Epithelial cell of proximal tubule (primary cell): ENCODE results near the gene GUSB. TPM values are rescaled to one million over a fixed set of nuclear protein-coding genes. Genes with fewer than 3 reads are reported as not detected.

ENCODE experiments used
- DNase-seq: peaks from one replicate; pipeline ENCODE4 v3.0.0-alpha.2; 2011; ENCODE audit warnings: low read depth
- H3K4me3 ChIP-seq: 2 replicates; pipeline ENCODE4 v1.5.1; 2011; ENCODE audit warnings: low read depth, mild to moderate bottlenecking, low read length
- total RNA-seq: library from RNA; depleted of rRNA; stranded (reverse); fragments of >200 nt; gene quantifications from 2 replicates; pipeline ENCODE4 v1.2.3, GENCODE V29; 2015
- TF ChIP-seq, protein P1 (sequence below): conservative IDR thresholded peaks from 2 replicates; pipeline ENCODE4 v1.5.1; 2012; ENCODE audit warnings: low read depth, mild to moderate bottlenecking, low read length

Gene GUSB
- total RNA-seq, 1 donor from 2014 or later: 12.1 TPM

- H3K4me3 ChIP-seq: no peak overlapping the region
- TF ChIP-seq, protein P1, sequence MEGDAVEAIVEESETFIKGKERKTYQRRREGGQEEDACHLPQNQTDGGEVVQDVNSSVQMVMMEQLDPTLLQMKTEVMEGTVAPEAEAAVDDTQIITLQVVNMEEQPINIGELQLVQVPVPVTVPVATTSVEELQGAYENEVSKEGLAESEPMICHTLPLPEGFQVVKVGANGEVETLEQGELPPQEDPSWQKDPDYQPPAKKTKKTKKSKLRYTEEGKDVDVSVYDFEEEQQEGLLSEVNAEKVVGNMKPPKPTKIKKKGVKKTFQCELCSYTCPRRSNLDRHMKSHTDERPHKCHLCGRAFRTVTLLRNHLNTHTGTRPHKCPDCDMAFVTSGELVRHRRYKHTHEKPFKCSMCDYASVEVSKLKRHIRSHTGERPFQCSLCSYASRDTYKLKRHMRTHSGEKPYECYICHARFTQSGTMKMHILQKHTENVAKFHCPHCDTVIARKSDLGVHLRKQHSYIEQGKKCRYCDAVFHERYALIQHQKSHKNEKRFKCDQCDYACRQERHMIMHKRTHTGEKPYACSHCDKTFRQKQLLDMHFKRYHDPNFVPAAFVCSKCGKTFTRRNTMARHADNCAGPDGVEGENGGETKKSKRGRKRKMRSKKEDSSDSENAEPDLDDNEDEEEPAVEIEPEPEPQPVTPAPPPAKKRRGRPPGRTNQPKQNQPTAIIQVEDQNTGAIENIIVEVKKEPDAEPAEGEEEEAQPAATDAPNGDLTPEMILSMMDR: no peak
These were observed 57.8 kb downstream of the GUSB start for GRCh38 chr7:65924193-65924592.

DNA sequence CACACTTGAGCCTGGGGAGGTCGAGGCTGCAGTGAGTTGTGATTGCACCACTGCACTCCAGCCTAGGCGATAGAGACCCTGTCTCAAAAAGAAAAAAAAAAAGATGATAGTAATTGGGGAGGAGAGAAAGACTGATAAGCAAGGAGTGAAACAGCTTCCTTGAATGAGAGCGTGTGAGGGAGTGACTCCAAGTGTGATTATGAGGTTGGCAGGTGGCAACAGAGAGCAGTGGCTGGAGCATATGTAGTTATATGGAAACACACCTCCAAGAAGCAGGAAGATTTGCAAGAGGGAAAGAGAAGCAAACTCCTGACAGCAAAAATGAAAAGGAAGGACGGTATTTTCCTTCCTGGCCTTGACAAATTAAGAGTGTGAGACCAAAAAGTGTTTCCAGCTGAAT is 58.7 kb downstream of the GUSB start:
- TF ChIP-seq, protein P1: no peak
- H3K4me3 ChIP-seq: no peak overlapping the region
- DNase-seq: no peak

More at GRCh38 chr7:65924193-65924592, 57.8 kb downstream of the GUSB start:
- DNase-seq: no peak

DNA sequence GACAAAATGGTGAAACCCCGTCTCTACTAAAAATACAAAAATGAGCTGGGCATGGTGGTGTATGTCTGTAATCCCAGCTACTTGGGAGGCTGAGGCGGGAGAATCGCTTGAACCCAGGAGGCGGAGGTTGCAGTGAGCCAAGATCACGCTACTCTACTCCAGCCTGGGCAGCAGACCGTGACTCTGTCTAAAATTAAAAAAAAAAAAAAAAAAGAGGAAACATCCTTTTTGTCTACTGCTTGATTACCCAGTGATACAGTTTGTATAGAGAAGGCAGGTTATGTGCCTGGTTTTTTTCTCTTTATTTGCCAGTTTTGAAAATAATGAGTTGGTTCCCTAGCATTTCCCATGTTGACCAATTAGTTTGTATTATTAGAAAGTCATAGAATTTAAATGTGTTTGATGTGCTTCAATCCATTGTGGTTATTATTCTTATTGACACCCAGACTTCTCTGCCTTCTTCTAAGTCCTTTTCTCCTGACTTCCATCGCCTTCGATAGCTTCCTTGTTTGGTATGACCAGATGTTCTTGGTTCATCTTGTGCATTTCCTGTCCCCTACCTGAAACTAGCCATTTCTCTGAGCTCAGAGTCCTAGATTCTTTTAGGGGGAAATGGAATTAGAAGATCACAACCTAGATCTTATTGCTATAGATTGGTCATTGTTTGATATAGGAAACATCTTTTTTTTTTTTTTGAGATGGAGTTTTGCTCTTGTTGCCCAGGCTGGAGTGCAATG is 65.9 kb downstream of the GUSB start:
- TF ChIP-seq, protein P1: no peak
- H3K4me3 ChIP-seq: no peak overlapping the region
- DNase-seq: no peak

DNA sequence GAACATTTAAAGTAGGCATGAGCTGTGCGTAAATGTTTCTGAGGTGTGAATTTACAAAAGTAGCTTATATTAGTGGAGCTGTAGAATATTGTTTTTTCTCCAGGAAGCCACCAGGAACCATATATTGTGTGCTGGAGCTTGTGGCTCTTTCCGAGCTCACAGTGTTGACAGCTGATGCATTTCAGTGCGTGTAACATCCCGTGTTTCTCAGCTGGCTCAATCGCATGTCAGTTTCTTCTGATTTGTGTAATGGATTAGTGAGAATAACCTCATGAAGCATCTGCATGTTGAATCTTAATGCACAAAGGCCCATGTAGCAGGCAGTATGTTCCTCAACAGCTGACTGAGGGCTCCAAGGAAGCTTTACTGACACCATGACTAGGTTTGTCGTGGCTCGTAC is 69.8 kb downstream of the GUSB start:
- no peak overlapping the region for H3K4me3 ChIP-seq
- DNase-seq: no peak
- TF ChIP-seq, protein P1: no peak

Other genes with a start within 250 kb of the GUSB start
- 13.8 and 17.1 TPM in 2 replicates for gene VKORC1L1, start 109.1 kb downstream of the GUSB start, total RNA-seq
- gene ASL, start 93.6 kb upstream of the GUSB start, total RNA-seq: 39.7 and 71.4 TPM in 2 replicates
- 26.9 and 47.0 TPM in 2 replicates for gene CRCP, start 132.6 kb upstream of the GUSB start, total RNA-seq
- gene TPST1, start 223.1 kb upstream of the GUSB start, total RNA-seq: 16.7 and 18.7 TPM in 2 replicates